GM15510 (cell line): ENCODE results near the gene ACADSB.

Experiments used
- POLR2A ChIP-seq: IDR thresholded peaks from 3 replicates; pipeline ENCODE4 v1.6.1; 2011; ENCODE audit warnings: borderline replicate concordance; ENCODE audit not compliant: insufficient read length; ENCODE audit errors: extremely low read depth

The ACADSB gene

GRCh38 chr10:123008355-123009104 lies at the start of gene ACADSB, which contains the start of gene IKZF5:
ACADSB (plus strand) TSS chr10:123009006; CDS start chr10:123009030, 24 bp downstream.
IKZF5 (minus strand) TSS chr10:123008795; CDS start chr10:122998625, 10,170 bp downstream.
- peak; percentile 94 for TF ChIP-seq POLR2A

DNA sequence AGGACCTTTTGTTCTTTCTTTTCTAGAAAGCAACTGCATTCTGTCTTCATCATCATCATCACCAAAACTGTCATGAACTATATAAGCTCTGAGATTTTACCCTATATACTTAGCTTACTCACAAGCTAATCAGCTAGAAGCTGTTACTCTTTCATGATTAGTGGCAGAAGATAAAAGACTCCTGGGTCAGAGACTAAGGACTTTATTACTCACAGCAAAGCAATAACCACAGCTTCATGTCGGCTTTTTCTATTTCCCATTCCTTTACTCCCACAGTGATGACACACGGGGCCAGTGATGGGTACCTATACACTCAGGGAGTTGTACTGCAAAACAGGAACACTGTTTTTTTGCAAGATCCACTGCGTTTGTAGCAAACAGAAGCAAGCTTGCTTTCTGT lies 46.4 kb upstream of the ACADSB start:
- no peak for TF ChIP-seq POLR2A

DNA sequence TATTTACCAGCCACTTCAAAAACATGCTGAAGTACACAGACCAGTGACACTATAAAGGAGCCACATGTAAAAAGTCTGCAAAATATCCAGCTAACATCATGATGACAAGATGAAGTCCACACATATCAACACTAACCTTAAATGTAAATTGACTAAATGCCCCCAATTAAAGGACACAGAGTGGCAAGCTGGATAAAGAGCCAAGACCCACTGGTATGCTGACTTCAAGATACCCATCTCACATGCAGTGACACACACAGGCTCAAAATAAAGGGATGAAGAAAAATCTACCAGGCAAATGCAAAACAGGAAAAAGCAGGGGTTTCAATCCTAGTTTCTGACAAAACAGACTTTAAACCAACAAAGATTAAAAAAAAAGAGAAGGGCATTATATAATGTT lies 41.9 kb upstream of the ACADSB start:
- no peak for TF ChIP-seq POLR2A

GRCh38 chr10:122968698-122969097 lies 40.1 kb upstream of the ACADSB start:
- TF ChIP-seq POLR2A: no peak

- TF ChIP-seq POLR2A: no peak
Observed at GRCh38 chr10:122974023-122974422, 34.8 kb upstream of the ACADSB start.

GRCh38 chr10:122974543-122975064 lies 34.2 kb upstream of the ACADSB start:
- TF ChIP-seq POLR2A: no peak

DNA sequence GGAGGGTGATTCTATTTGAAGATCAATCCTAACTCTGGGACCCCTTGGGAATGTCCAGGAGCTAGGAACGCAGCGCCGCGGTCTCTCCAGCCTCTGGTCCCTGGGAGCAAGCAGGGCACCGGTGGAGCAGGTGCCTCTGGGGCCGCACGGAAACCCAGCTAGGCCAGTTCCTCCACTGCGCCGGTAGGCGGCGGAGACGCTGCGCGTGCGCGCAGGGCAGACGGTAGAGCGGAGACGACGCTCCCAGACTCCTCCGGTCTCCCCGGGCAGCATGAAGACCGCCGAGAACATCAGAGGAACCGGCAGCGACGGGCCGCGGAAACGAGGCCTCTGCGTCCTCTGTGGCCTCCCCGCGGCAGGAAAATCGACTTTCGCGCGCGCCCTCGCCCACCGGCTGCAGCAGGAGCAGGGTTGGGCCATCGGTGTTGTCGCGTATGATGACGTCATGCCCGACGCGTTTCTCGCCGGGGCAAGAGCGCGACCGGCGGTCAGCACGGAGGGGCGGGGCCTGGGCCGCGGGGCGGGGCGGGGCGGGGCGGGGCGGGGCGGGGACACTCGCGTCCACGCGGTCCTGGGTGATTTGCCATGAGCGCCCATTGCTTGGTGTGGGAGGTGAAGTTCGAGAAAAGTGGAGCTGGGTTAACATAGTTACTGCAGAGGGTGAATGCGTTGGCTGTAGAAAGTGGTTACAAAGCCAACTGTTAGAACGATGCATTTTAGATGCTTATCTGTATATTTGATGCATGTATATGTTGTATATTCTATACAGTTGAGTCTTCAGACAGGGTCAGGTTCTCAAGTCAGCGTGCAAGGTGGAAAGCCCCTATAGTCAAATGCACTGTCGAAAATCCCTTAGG lies 28.4 kb upstream of the ACADSB start, which contains the start of gene PSTK:
TSS of gene PSTK (plus strand) at position 193 of the 857 bp plus-strand sequence. CDS start at position 272, 79 bp downstream.
- peak; percentile 82 for TF ChIP-seq POLR2A

- no peak for TF ChIP-seq POLR2A
Observed at GRCh38 chr10:122981066-122981464, 27.7 kb upstream of the ACADSB start.

GRCh38 chr10:122983898-122984297 lies 24.9 kb upstream of the ACADSB start:
- TF ChIP-seq POLR2A: no peak

- TF ChIP-seq POLR2A: no peak
Observed at GRCh38 chr10:122984708-122985107, 24.1 kb upstream of the ACADSB start.

DNA sequence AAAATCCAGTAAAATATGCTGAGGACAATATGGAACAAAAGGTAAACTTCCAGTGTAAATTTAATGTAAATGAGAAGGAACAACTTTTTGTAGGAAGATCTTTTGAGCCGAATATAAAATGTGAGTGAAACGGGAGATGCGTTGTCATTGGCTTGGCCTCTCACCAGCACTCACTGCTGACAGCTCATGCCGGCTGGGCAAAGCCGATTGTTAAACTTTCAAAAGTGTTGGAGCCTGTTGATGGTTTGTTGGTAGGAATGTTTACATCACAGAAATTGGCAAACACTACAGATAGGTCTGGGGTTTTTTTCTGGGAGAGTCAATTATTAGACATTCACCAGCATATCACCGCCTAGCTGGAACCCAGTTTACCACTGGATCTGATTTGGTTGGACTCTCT lies 22.5 kb upstream of the ACADSB start:
- no peak for TF ChIP-seq POLR2A

DNA sequence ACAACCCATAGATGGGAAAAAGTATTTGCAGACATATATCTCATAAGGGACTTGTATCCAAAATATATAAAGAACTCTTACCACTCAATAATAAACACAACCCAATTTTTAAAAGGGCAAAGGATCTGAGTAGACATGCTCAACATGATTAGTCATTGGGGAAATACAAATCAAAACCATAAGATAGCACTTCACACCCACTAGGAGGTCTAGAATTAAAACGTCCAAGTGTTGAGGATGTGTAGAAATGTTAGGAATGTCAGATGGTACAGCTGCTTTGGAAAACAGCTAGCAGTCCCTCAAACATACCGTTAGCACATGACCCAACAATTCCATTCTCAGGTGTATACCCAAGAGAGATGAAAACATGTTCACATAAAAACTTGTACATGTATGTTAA lies 20.3 kb upstream of the ACADSB start:
- no peak for TF ChIP-seq POLR2A

DNA sequence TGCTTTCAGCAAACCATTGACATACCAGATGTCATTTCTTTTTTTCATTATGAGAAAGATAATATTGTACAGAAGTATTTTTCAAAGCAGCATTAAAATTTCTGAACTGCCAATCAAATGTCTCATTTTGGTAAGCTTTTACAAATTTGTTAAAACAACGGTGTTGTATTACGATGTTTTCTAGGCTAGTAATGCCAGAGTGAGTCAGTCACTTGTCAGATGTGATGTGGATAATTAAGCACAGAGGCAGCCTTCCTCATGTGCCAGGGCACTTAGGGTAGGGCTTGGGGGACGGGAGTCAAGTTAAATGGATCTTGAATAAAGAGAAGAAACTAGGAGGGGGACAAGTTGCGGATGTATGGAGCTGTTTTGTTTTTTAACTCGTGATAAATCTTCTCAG lies 18.5 kb upstream of the ACADSB start:
- TF ChIP-seq POLR2A: no peak

- no peak for TF ChIP-seq POLR2A
Observed at GRCh38 chr10:122992031-122992585, 16.7 kb upstream of the ACADSB start.

- no peak for TF ChIP-seq POLR2A
Observed at GRCh38 chr10:122993797-122994336, 14.9 kb upstream of the ACADSB start.
